ENCODE results near the gene SLC4A5.

DNA sequence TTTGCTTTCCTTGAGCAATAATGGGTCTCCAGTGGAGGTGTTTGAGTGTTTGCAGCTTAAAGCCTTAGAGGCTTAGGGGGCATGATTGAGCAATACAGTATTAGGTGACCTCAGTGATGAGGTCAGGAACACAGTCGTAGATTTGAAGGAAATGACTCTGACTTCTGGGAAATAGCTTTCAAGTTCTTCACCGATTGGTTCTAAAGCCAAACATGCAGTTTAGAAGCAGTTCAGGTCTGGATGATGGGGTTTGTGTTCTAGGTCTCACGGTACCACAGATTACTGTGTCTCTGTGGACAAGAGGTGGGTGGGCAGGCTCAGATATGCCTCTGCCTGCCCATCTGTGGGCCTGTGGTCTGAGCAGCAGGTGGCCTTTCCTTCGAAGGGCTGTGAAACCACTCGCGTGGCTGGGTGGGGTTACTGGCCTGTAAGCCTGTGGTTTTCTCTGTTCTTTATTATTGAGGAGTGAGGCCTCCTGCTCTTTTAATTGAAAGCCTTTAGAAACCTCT, 137.0 kb downstream of the SLC4A5 start:
- no peak for TF ChIP-seq ELF4 (IDR thresholded peaks at IDR 0.05)
- TF ChIP-seq ZNF384 (IDR thresholded peaks at IDR 0.05): no peak
